SK-N-MC (cell line): ENCODE data around the gene ZBTB18.
"Not testable (repeated sequence)": the region's sequence is repeated elsewhere in the genome, so short reads cannot be mapped to it uniquely, and the experiment has no call there.

Experiments used
- EZH2 ChIP-seq: fragments of 200-600 bp; sonication (generic); IDR thresholded peaks from one replicate; pipeline ENCODE4 v1.6.1; 2017; ENCODE audit warnings: antibody characterized with exemption
- FOXP2 ChIP-seq: optimal IDR thresholded peaks from 2 replicates; pipeline ENCODE3; 2011; ENCODE audit warnings: mild to moderate bottlenecking, moderate library complexity; ENCODE audit not compliant: insufficient read depth; ENCODE audit errors: extremely low read length, control extremely low read depth
- POLR2AphosphoS5 ChIP-seq: IDR thresholded peaks from 2 replicates; pipeline ENCODE4 v1.6.1; 2012; ENCODE audit warnings: mild to moderate bottlenecking, low read depth, low read length, borderline replicate concordance

DNA sequence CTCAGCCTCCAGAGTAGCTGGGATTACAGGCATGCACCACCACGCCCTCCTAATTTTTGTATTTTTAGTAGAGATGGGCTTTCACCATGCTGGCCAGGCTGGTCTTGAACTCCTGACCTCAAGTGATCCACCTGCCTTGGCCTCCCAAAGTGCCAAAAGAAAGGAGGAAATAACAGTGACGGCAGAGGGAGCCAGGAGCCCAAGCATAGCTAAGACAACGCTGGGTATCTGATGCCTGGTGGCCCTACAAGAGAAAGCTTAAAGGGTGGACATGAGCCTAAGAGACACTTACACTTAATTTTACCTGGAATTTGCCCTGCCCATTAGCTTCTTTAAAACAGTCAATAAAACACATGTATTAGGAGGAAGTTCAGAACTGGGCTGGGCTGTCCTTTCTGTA is 36.2 kb upstream of the ZBTB18 start:
- not testable (repeated sequence) for TF ChIP-seq POLR2AphosphoS5, EZH2, FOXP2
